Kidney epithelial cell (primary cell): ENCODE data around the gene PLAC1. TPM values are rescaled to one million over a fixed set of nuclear protein-coding genes. Genes with fewer than 3 reads are reported as not detected.

Experiments
- DNase-seq: peaks from one replicate; pipeline ENCODE4 v3.0.0-alpha.2; 2010; ENCODE audit warnings: low read depth
- H3K27me3 ChIP-seq: 2 replicates; pipeline ENCODE4 v1.6.0; 2011; ENCODE audit warnings: low read length; ENCODE audit not compliant: control insufficient read depth, insufficient read depth
- H3K36me3 ChIP-seq: 2 replicates; pipeline ENCODE4 v1.5.1; 2011; ENCODE audit warnings: low read length; ENCODE audit not compliant: control insufficient read depth, insufficient read depth
- H3K4me3 ChIP-seq: 2 replicates; pipeline ENCODE4 v1.5.1; 2011; ENCODE audit warnings: low read depth, mild to moderate bottlenecking, control low read depth, low read length
- total RNA-seq: library from RNA; depleted of rRNA; stranded (reverse); fragments of >200 nt; gene quantifications from 2 replicates; pipeline ENCODE4 v1.2.3, GENCODE V29; 2015
- TF ChIP-seq, protein P1 (sequence below): IDR thresholded peaks from 2 replicates; pipeline ENCODE4 v1.5.1; 2011; ENCODE audit warnings: mild to moderate bottlenecking, moderate library complexity, low read length, control low read depth, inconsistent platforms; ENCODE audit not compliant: insufficient read depth, poor library complexity, severe bottlenecking

PLAC1 gene
- total RNA-seq, 1 donor from 2014 or later = not detected

DNA sequence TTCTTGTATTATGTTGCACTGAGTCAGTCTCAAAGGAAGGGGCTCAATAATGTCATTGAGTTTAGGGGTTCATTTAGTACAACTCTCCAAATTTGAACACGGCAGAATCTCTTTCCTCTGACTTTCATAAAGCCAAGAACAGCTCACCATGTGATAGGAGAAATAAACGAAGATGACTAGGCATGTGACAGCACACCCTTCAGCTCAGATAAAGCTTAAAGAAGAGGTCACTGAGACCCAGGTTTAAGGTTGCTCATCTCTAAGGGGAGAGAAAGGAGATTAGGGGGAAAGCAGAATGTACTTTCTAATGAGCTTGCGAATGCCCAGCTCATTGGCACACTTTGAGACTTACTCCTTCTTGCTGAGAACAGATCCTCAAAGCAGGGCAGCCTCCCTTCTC is 89.0 kb downstream of the PLAC1 start:
- no peak overlapping the region for H3K4me3 ChIP-seq
- no peak for DNase-seq
- H3K27me3 ChIP-seq = no peaks in the 10 kb centered on the region
- TF ChIP-seq, protein P1, sequence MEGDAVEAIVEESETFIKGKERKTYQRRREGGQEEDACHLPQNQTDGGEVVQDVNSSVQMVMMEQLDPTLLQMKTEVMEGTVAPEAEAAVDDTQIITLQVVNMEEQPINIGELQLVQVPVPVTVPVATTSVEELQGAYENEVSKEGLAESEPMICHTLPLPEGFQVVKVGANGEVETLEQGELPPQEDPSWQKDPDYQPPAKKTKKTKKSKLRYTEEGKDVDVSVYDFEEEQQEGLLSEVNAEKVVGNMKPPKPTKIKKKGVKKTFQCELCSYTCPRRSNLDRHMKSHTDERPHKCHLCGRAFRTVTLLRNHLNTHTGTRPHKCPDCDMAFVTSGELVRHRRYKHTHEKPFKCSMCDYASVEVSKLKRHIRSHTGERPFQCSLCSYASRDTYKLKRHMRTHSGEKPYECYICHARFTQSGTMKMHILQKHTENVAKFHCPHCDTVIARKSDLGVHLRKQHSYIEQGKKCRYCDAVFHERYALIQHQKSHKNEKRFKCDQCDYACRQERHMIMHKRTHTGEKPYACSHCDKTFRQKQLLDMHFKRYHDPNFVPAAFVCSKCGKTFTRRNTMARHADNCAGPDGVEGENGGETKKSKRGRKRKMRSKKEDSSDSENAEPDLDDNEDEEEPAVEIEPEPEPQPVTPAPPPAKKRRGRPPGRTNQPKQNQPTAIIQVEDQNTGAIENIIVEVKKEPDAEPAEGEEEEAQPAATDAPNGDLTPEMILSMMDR = no peak
- H3K36me3 ChIP-seq = no peaks in the 10 kb centered on the region

GRCh38 chrX:134568285-134569016 is 89.8 kb downstream of the PLAC1 start:
- no peaks in the 10 kb centered on the region for H3K27me3 ChIP-seq

DNA sequence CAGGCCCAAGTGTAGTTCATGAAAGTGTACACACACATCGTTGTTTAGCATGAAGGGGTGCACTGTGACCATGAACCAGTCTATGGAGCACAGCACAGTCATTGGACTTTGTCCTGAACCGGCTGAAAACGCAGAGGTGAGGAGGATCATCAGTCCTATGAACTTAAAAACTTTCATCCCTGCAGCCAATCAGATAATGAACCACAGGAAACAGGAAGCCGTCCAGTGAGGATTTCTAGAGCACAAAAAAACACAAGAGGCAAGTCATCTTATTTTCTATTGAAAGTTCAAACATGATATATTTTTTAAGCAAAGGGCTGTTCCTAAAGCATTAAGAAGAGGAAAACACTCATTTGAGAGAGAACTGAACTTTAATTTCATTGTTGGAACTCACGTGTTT is 91.8 kb downstream of the PLAC1 start:
- Histone ChIP-seq H3K27me3 (no peaks in the 10 kb centered on the region), H3K36me3 (no peaks in the 10 kb centered on the region), H3K4me3 (no peak overlapping the region)
- no peak for DNase-seq
- TF ChIP-seq, protein P1 = no peak

More at GRCh38 chrX:134568285-134569016, 89.8 kb downstream of the PLAC1 start:
- TF ChIP-seq, protein P1 = no peak
- no peak overlapping the region for H3K4me3 ChIP-seq
- no peak for DNase-seq
- no peaks in the 10 kb centered on the region for H3K36me3 ChIP-seq

DNA sequence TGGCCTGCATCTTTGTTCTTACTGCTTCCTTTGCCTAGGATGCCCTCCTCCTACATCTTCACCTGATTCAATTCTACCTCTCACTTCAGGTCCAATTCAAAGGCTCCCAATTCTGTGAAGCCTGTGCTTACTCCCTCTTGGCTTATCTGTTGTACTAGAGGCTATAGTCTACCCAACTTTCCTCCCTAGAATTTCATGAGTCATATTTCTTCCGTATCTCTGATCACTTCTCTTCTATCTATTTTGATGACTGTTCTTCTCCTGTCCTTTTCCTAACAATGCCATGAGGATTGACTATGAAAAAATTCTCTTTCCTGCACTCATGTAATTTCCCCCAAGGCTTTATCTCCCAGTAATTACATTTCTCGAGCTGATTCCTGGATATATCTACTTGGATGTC is 96.3 kb downstream of the PLAC1 start:
- Histone ChIP-seq H3K36me3 (no peaks in the 10 kb centered on the region), H3K4me3 (no peak overlapping the region), H3K27me3 (no peaks in the 10 kb centered on the region)
- TF ChIP-seq, protein P1 = no peak
- DNase-seq = no peak

DNA sequence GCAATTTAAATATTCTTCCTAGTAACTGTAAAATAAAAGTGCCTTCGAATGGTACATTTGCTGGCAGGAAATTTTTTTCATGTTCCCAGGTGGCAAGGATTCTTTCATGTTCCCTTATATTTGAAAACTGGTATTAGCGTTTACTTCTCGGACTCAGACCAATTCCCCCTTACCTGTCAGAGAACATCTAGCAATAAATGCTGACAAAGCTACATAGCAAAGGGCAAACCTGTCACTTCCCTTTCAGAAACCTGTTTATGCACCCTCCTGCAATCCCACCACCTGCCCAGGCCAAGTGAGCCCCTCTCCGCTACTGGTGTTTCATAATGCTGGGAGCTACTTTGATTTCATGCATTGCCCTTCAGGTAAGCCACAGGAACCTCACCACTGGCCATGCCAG is 100.1 kb downstream of the PLAC1 start:
- TF ChIP-seq, protein P1 = no peak
- no peaks in the 10 kb centered on the region for H3K27me3 ChIP-seq

GRCh38 chrX:134554291-134554690 is 104.0 kb downstream of the PLAC1 start:
- DNase-seq = no peak
- Histone ChIP-seq H3K4me3 (no peak overlapping the region), H3K27me3 (no peaks in the 10 kb centered on the region), H3K36me3 (no peaks in the 10 kb centered on the region)
- TF ChIP-seq, protein P1 = no peak

More for the DNA sequence above, 100.1 kb downstream of the PLAC1 start:
- H3K4me3 ChIP-seq = no peak overlapping the region
- no peak for DNase-seq
- H3K36me3 ChIP-seq = no peaks in the 10 kb centered on the region
